T-helper 2 cell (primary cell): ENCODE measurements around the gene TRIM2.
A peak's percentile ranks its signal among the peaks of the same experiment; 100 is the strongest.
"Not testable (repeated sequence)": the region's sequence is repeated elsewhere in the genome, so short reads cannot be mapped to it uniquely, and the experiment has no call there.

Source experiments
- DNase-seq, 5 experiments: peaks; one replicate each; pipeline versions ENCODE4 v3.0.0 to v3.0.0-alpha.2; 2012 to 2022

TRIM2 gene

DNA sequence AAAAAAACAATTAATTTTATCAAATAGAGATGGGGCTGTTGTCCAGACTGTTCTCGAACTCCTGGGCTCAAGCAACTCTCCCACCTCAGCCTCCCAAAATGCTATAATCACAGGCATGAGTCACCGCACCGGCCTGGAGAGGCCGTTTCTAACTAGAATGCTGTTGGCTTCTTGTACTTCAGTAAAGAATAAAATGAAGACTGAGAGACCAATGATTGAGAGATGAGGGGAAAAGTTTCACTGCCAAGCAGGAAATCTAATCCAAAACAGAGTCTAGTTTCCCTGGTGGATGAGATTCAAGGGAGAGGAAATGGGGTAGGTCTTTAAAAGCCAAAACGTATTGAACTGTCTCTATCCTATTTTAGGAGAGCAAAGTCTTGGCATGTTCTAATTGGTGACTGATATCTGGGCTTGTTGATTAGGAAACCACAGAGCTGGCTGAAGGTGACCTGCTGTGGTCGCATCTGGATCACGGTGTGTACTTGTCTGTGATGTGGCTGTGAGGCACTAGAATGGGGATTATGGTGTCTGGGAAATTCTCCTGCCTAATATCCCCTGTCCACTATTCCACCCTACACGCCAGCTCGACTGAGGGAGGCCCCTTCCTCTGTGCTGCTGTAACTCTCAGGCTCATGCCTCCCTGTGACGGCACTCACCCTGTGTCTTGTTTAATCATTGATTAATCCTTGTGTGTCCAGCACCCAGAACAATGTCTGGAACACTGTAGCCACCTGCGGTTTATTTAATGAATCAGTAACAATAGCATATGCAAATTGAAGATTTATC, 15.0 kb upstream of the TRIM2 start:
- no peak for DNase-seq

DNA sequence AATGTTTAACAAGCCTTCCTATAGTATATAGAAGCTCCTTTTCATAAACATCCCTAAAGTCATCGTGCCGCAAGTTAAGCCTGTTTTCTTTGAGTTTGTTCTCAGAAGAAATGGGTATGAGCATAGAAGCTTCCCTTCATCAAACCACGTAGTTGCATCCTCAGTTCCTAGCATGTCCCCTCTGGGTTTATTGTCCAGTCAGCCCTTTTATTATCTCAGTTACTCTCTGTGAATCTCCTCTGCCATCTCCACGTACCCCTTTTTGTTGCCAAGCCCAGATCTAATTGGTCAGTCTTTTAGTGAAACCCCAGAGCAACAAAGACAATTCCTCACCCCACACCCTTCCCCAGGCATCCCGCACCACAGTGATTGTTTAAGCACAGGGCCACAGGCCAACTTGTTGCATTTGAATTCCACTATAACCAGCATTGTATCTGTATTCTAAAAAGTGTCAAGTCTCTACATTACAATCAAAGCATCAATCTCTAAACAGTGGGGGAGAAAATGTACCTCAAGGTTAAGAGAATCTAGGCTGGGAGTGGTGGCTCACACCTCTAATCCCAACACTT, 12.4 kb upstream of the TRIM2 start:
- no peak for DNase-seq

DNA sequence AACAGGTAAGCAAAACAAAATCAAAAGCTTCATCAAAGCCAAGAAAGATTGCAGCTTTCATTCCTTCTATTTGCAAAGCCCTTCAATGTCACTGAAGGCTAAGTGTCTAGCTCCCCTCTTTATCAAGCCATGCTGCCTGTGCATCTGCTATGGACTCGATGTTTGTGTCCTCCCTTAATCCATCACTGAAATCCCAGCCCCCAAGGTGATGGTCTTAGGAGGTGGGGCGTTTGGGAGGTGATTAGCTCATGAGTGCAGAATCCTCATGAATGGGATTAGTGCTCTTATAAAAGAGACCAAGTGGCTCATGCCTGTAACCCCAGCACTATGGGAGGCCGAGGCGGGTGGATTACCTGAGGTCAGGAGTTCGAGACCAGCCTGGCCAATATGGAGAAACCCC, 6.9 kb upstream of the TRIM2 start:
- no peak for DNase-seq

DNA sequence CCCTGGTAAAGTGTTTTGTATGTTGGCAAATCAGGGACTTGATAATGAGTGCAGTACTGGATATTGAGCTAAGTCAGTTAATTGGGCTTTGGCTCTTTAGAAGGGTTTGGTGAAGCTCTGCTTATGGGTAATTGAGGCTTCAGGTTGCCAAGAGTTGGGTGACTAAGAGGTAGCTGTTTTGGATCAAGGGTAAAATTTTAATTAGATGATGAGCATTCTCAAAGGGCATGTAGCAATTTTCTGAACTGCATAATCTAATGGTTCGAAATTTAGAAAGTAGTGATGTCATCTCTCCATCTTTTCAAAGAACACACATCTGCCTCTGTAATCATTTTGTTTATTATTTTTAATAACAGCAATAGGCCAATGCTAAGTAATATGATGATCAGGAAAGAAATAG, 5.5 kb upstream of the TRIM2 start:
- no peak for DNase-seq

DNA sequence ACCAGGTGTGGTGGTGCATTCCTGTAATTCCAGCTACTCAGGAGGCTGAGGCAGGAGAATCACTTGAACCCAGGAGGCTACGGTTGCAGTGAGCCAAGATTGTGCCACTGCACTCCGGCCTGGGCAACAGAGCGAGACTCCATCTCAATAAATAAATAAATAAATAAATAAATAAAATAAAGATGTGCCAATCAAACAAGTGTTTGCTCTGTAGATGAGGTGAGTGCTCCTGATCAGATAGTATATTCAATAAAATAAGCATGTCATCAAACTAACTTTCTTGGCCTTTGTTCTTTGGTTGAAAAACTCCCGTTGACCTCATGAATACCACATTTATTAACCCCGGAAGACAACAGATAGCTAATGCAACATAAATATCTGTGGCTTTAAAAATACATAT, 497 bp upstream of the TRIM2 start:
- DNase-seq, result not testable (repeated sequence)

DNA sequence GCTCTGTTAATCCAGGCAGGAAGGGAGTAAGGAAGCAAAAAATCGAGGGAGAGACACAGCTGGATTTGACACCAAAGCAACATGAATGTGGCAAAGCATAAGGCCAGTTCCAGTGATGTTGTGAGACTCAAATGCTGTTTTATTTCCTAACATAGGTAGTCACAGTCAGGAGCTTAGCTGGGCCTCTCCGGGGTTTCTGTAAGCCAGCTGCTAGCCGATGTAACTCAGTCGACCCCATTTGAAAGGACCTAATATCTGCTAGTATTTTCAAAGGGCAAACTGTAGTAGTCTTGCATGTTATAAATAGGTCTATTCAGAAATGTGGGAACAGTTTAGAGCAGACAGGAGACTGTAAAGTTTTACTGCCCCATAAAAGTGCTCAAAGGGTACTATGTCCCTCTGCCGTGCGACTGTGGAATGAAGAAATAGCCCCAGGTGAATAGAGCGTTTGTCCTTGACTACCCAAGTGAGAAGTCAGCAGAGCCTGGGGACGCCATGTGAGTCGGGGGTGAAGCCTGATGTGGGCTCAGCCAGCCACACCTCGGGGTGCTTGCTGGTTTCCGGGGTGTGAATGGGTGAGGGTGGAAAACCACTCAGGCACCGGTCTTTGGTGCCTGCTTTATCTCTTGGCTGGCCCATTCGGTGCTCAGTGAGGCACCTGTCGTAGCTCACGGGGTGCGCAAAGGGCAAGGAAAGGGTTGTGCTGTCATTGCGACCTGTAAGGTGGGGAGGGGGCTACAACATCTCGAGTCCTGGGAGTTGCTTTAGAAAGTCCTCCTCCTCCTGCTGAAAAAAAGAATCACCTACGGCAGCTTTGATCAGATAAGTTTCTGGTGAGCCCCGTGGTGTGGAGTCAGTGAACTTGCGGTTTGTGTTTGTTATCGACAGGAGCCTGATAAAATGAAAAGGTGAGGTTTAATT, 745 bp downstream of the TRIM2 start:
- DNase-seq, result peak; percentile 12 to 86 (median 41)

DNA sequence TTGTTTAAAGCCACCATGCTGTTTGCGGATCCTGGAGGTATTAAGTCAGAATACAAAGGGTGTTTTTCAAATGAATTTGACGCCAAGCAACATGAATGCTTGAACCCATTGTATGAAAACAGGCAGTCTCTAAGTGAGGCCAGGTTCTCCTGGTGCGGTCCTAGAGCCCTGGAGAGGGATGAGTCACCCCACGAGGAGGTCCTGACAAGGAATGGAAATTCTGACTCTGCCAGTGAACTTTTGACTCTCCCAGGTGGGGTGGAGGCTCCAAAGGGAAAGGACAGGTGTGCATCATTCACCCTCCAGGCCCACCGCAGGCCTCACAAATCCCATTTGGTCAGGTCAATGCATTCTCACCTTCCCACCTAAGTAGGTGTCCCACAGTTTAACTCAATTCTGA, 1.5 kb downstream of the TRIM2 start:
- peak in 1 of 5 experiments; percentile 40 for DNase-seq

DNA sequence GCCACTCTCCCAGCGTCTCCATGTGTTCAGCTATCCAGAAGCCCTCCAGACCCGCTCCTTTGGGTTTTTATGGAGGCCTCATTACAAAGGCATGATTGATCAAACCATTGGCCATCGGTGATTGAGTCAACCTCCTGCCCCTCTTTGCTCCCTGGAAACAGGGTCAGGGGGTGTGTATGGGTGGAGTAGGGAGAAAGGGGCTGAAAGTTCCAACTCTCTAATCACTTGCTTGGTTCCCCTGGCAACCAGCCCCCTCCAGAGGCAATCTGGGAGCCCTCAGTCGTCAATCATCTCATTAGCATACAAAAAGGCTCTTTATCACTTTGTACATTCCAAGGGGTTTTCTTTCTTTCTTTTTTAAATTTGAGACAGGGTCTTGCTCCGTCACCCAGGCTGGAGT, 2.3 kb downstream of the TRIM2 start:
- DNase-seq, result no peak

DNA sequence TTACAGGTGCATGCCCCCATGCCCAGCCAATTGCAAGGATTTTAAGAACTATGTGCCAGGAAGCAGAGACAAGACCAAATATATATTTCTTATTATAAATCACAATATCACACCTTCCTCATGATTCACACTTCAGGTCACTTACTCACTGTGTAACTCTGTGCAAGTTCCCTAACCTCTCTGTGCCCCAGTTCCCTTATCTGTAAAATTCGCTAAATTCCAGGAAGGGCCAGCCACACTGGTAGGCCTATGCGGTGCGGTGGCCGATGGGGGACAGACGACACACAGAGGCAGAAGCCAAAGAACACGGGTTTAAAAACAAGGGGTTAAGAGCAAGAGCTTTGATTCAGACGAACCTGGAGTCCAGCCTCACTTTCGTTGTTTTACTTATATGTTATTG, 2.8 kb downstream of the TRIM2 start:
- DNase-seq, result no peak

DNA sequence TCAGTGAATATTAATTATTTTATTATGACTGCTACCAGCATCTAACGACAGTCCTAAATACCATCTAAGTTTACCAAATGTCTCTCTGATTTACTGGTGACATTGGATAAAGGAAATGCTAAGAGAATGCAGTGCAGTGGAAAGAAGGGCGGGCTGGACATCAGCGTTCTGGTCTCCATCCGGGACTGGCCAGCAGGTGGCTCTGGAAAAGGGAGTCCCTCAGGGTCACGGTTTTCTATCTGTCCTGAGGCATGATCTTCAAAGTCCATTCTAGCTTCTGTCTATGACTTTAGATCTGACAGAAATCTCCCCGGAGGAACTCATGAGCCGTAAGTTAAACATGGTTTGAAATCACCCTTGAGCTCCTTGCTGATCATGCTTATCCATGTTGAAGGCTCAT, 3.3 kb downstream of the TRIM2 start:
- no peak for DNase-seq

DNA sequence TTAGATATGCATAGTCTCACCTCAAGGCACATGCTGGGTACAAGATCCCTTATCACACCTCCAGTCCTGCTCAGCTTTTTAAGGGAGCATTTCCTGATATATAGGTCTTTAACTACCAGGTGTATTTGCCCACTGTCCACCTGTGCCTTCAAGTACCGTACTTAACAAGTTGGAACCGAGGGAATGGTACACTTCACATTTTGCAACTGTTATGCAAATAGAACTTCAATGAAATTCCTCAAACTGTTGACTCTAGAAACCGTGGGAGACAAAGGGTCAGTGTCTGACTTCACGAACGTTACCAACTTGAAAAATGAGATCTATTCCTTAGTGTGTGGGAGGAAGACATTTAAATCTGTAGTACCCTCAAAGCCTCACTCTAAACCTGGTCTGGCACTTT, 5.2 kb downstream of the TRIM2 start:
- DNase-seq, result no peak

DNA sequence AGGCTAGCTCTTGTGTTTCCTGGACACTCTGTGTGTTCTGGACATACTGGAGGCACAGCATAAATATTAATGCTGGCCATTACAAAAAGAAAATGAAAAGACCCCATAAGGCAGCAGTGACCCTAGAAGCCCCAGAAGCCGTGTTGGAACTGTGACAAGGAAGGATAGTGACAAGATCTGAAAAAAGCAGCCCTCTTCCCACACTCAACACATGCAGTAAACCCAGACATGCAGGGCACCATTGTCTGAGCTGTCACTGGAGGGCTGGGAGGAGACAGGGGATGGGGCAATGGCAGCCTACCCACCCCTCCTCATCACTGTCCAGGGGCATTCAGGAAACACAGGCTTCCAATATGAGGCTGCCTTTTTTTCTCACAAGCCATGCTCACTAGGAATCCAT, 6.5 kb downstream of the TRIM2 start:
- no peak for DNase-seq

DNA sequence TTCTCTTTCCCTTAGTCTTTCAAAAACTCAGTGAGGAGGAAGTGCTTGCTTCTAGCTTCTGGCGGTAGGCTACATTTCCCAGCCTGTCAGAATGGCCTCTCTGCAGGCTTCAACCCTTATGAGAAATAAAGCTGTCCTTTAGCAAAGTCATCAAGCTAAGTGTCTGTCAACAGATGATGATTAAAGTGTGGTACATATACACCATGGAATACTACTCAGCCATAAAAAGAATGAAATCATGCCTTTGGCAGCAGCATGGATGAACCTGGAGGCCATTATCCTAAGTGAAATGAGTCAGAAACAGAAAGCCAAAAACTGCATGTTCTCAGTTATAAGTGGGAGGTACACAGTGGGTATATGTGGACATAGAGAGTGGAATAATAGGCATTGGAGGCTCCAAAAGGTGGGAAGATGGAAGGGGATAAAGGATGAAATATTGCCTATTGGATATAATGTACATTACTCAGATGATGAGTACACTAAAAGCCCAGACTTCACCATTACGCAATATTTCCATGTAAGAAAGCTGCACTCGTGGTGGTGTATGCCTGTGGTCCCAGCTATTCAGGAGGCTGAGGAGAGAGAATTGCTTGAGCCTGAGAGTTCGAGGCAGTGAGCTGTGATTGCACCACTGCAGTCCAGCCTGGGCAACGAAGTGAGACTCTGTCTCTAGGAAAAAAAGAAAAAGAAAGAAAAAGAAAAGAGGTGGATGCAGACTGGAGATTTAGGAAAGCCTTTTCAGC, 7.9 kb downstream of the TRIM2 start:
- no peak for DNase-seq

DNA sequence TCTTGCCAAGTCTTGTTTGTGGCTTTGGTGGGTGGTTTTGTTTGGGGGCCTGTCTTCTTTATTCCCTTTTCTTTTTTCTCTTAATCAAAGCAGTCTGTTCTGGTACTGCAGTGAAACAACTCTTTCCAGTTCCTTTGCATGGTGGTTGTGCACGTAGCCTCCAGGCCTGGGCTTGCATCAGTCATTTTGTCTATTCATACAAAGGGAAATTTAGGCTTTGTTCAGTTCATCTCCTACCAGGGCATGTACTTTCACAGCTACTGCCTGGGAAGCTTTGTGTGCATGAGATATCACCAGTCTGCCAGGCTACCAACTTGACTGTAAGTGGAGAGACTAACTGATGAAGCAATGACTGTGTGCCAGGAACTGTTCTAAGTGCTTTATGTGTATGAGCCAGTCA, 8.5 kb downstream of the TRIM2 start:
- no peak for DNase-seq

DNA sequence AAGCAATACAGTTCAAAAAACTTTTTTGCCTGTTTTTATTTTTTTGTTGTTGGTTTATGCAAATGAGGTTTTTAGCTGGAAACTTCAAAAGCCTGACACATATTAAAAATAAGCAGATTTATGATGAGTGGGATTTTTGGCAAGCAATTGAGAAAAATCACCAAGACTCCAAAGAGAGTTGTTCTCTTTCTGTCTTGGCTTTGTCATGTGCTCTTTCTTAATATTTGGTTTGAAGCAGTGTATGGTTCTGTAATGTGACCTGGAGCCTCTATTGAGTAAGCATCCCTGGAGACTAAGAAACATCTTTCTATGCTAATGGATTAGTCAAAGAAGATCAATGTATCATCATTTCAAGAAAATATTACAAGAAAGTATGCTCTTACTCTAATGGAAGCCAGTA, 11.7 kb downstream of the TRIM2 start:
- DNase-seq, result no peak

DNA sequence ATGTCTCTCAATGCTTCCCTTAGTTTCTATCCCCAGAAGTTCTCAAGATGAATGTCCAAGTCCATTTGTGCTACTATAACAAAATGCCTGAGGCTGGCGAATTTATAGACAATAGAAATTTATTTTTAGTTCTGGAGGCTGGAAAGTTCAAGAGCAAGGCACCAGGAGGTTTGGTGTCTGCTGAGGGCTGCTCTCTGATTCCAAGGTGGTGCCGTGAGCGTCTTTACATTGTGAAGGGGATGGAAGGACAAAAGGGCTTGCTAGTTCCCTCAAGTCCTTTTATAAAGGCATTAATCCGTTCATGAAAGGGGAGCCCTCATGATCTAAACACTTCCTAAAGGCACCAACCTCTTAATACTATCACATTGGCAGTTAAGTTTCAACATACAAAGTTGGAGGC, 12.3 kb downstream of the TRIM2 start:
- DNase-seq, result no peak

DNA sequence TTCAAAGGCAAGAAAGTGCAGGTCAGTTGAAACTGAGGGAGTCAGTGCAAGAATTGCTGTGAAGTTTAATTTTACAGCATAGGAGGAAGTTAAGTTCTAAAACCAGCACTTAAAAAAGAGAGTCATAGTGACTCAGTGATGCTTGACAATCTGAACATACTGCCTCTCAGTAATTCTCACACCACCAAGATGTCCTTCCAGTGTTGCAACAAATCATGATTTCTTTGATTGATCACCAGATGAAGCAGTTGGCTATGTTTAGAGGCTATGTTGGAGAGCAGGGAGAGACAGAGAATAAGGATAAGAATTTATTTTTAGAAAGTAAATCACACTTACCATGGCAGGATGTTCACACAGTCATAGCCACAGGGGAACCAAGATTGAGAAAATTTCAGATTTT, 13.2 kb downstream of the TRIM2 start:
- no peak for DNase-seq

DNA sequence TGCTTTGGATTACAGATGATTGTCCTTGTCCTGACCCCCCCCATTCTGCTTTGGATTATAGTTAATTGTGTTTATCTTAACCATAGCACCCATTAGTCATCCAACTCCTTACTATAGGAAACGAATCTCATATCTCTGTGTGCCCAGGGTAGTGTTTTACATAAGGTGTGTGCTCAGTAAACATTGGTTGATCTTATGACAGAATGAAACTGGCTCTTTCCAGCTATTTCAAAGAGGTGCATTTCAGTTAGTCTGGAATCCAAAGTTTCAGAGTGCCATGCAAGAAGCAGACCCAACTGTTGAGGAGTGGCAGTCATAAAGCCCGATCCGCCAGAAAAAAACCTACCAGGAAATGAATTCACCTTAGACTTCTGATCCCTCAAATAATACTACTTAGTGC, 14.7 kb downstream of the TRIM2 start:
- DNase-seq, result no peak

DNA sequence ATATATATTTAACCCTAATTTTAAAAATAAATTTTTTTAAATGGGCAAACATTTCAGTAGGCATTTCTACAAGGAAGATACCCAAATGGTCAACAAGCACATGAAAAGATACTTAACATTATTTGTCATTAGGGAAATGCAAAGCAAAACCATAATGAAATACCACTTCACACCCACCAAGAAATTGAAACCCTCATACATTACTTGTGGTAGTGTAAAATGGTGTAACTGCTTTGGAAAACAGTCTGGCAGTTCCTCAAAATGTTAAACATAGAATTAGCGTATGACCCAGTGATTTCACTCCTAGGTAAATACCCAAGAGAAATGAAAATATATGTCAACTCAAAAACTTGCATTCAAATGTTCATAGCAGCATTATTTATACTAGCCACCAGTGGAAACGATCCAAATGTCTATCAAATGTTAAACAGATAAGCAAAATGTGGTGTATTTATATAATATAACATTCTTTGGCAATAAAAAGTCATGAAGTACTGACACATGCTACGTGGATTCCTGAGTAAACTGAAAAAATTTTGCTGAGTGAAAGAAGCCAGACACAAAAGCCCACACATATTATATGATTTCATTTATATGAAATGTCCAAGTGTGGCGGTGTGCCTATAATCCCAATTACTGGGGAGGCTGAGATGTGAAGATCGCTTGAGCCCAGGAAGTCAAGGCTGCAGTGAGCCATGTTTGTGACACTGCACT, 16.6 kb downstream of the TRIM2 start:
- no peak for DNase-seq

DNA sequence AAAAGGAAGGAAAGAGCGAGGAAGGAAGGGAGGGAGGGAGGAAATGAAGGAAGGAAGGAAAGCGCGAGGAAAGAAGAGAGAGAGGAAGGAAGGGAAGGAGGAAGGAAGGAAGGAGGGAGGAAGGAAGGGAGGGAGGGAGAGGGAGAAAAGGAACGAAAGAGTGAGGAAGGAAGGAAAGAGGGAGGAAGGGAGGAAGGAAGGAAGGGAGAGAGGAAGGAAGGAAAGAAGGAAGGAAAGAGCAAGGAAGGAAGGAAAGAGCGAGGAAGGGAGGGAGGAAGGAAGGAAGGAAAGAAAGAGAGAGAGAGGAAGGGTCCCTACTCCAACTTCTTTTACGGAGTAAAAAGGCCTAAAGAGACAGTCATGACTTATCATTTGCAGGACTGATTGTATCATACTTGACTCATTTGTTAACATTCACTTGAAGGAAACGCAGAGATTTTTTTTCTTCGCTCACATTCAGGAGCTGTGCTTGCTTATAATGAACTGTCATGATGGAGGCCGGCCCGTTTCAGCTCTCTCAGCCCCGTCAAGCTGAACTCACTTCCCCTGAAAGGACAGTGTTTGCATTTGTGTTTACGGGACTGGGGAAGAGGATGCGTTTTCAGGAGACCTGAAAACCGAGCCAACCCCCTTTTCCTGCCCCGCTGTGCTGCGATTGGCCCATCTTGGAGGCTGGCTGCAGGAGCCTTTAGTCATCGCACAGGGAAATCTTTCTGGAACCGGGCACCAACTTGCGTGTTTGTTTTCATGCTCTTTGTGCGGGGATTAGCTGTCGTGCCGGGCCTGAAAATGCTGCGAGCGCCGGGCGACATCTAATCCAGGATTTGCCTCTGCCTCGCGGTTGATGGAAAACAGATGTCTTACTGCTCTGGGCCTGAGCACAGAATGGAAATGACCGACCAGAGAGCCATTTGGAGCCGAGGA, 17.8 kb downstream of the TRIM2 start:
- peak in 4 of 5 experiments; percentile 6 to 77 (median 16) for DNase-seq
